Measurements from ENCODE around the gene ASB18. TPM values are rescaled to one million over a fixed set of nuclear protein-coding genes. Genes with fewer than 3 reads are reported as not detected.

Gene ASB18
- total and polyA plus RNA-seq, 2 of the 8 experiments (the other 6 are each of a cell fraction or from before 2014, with no cell fraction given), result not detected

- Histone ChIP-seq H3K4me2 (ENCODE audit: insufficient read depth in 1 of 2, low read depth in 2 of 2, low read length in 2 of 2) (peak overlapping the region; percentile 47 to 72), H4K20me1 (replicated peaks in 1 of 2; ENCODE audit: control insufficient read depth in 1 of 2, insufficient read depth in 2 of 2, low read length in 2 of 2) (peaks cover 18% of the 10 kb centered on the region in 2 experiments), H2BK15ac (ENCODE audit: low read length) (no peak overlapping the region; the same call in 1 of the 2 replicates), H2BK12ac (ENCODE audit: low read depth, low read length) (peak overlapping the region; percentile 27; the same call in 1 of the 2 replicates), H3K4ac (replicated peaks; ENCODE audit: insufficient read length, low read depth, low read length) (no peak overlapping the region), H4K8ac (ENCODE audit: extremely low read depth, insufficient read depth, low read length) (peak overlapping the region; percentile 62; the same call in 1 of the 2 replicates), H3K27me3 (replicated peaks in 1 of 4; ENCODE audit: control insufficient read depth in 3 of 4, extremely low read depth in 1 of 4, insufficient read depth in 3 of 4, low read length in 3 of 4) (peaks cover 87 to 98% (median 93%) of the 10 kb centered on the region in 4 experiments), H3K36me3 (ENCODE audit: control insufficient read depth in 2 of 4, insufficient read depth in 4 of 4, low read length in 3 of 4) (peaks cover 0 to 4% (median 0%) of the 10 kb centered on the region in 4 experiments; a peak in 2 of 8 replicates), H2BK120ac (replicated peaks; ENCODE audit: low read depth, low read length) (no peak overlapping the region), H3K9me3 (ENCODE audit: insufficient read depth in 2 of 2, low read depth in 1 of 2, low read length in 1 of 2) (no peaks in the 10 kb centered on the region), H2AK5ac (ENCODE audit: low read depth, low read length) (no peak overlapping the region), H3K14ac (ENCODE audit: insufficient read length) (no peak overlapping the region), H3K79me2 (ENCODE audit: control insufficient read depth in 1 of 2, insufficient read depth in 2 of 2, low read length in 2 of 2) (no peaks in the 10 kb centered on the region), H3K23ac (ENCODE audit: insufficient read length) (no peak overlapping the region), H3K9ac (replicated peaks in 1 of 4; ENCODE audit: extremely low read depth in 1 of 4, low read depth in 3 of 4, low read length in 3 of 4) (no peak overlapping the region), H3K79me1 (ENCODE audit: low read depth, low read length) (no peaks in the 10 kb centered on the region), H2BK20ac (ENCODE audit: low read length) (no peak overlapping the region; the same call in 1 of the 2 replicates), H3K23me2 (ENCODE audit: low read depth, low read length) (peaks cover 29% of the 10 kb centered on the region; the same call in 1 of the 2 replicates), H3K27ac (ENCODE audit: low read depth, low read length) (no peak overlapping the region), H3K18ac (ENCODE audit: extremely low read depth, low read length) (peak overlapping the region; percentile 87), H4K91ac (replicated peaks; ENCODE audit: insufficient read length, low read length) (no peak overlapping the region), H4K5ac (ENCODE audit: insufficient read length, low read depth, low read length) (no peak overlapping the region), H2AFZ (ENCODE audit: low read length) (no peak overlapping the region), H2BK5ac (ENCODE audit: low read depth, low read length) (peak overlapping the region; percentile 60; the same call in 1 of the 2 replicates), H3K4me3 (ENCODE audit: extremely low read depth in 1 of 4, insufficient read depth in 2 of 4, low read depth in 3 of 4, low read length in 4 of 4) (peak overlapping the region; percentile 7 to 60 (median 32)), H3K4me1 (replicated peaks in 1 of 4; ENCODE audit: control insufficient read depth in 3 of 4, insufficient read depth in 4 of 4, low read length in 3 of 4) (peaks cover 5 to 52% (median 43%) of the 10 kb centered on the region in 4 experiments), H3K56ac (replicated peaks; ENCODE audit: insufficient read length, low read depth, low read length) (no peak overlapping the region)
- CTCF ChIA-PET (ENCODE audit: partially characterized antibody), result interaction anchor here (0.7 to 3.1 kb wide), 4 partner anchors 12 to 21 kb away, joined by 3 to 44 read pairs (median 12); no protein-coding TSS in a partner anchor
- DNase-seq (ENCODE audit: low read depth in 1 of 2, low spot score in 2 of 2) (peak in 1 of 2 experiments; percentile 79), FAIRE-seq (no peak)
- WGBS, 2 experiments (ENCODE audit: extremely low coverage in 1 of 2, insufficient coverage in 1 of 2, insufficient read length in 1 of 2, insufficient replicate concordance in 2 of 2, low coverage in 1 of 2, low lambda C conversion rate in 2 of 2, missing lambda C conversion rate in 1 of 2), result 2% methylated on average over 56 of the region's 59 CpGs; no CpG with 5 or more reads in 1 of the 2 experiments
- POLR2A ChIA-PET (ENCODE audit: partially characterized antibody), result interaction anchor here (0.7 to 6.3 kb wide), 5 partner anchors 7 to 51 kb away, joined by 3 to 54 read pairs (median 4); partner anchors contain the start of gene GBX2
- TF ChIP-seq EZH2 (IDR thresholded peaks at IDR 0.05; ENCODE audit: low read depth, low read length, severe bottlenecking) (peak; percentile 92), RNF2 (IDR thresholded peaks at IDR 0.05; ENCODE audit: borderline replicate concordance, low read depth, low read length, missing control alignments, poor library complexity, severe bottlenecking) (peak; percentile 14), SUZ12 (IDR thresholded peaks at IDR 0.05; ENCODE audit: low read length) (peak; percentile 90), HDAC2 (IDR thresholded peaks at IDR 0.05; ENCODE audit: borderline replicate concordance in 1 of 2, low read depth in 2 of 2, low read length in 2 of 2) (0 out of 4 replicates have a peak, but pooled peaks of 1 of the 2 experiments have one; percentile 33), CEBPB (IDR thresholded peaks at IDR 0.05; ENCODE audit: low read depth, low read length) (no peak), ATF3 (IDR thresholded peaks at IDR 0.05; ENCODE audit: insufficient read depth, low read depth, low read length) (no peak), RXRA (IDR thresholded peaks at IDR 0.05; ENCODE audit: insufficient read depth, low read depth, low read length) (no peak), SIRT6 (IDR thresholded peaks at IDR 0.05; ENCODE audit: low read length) (no peak)
- TF ChIP-seq, protein P1, sequence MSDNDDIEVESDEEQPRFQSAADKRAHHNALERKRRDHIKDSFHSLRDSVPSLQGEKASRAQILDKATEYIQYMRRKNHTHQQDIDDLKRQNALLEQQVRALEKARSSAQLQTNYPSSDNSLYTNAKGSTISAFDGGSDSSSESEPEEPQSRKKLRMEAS (IDR thresholded peaks at IDR 0.05), result peak; percentile 71; the same call in 1 of the 2 replicates
Measured at GRCh38 chr2:236163471-236164200, 100.6 kb downstream of the ASB18 start.

Measured in H1 (cell line).